BE2C (cell line): ENCODE measurements around the gene RNF223.
"Not testable (repeated sequence)": the region's sequence is repeated elsewhere in the genome, so short reads cannot be mapped to it uniquely, and the experiment has no call there.

Experiments
- DNase-seq: peaks from one replicate; pipeline ENCODE4 v3.0.0-alpha.2; 2020
- H3K27me3 ChIP-seq: fragments of 250-450 bp; sonication (Bioruptor Pico); 2 replicates; pipeline ENCODE4 v1.5.1; 2020; ENCODE audit warnings: mild to moderate bottlenecking
- H3K36me3 ChIP-seq: fragments of 250-450 bp; sonication (Bioruptor Pico); 2 replicates; pipeline ENCODE4 v1.5.1; 2020; ENCODE audit warnings: mild to moderate bottlenecking
- H3K4me1 ChIP-seq: fragments of 250-450 bp; sonication (Bioruptor Pico); 2 replicates; pipeline ENCODE4 v1.5.1; 2020
- H3K4me3 ChIP-seq: 2 replicates; pipeline ENCODE4 v1.5.1; 2011; ENCODE audit warnings: low read depth, low read length
- H3K9me3 ChIP-seq: fragments of 250-450 bp; sonication (Bioruptor Pico); 2 replicates; pipeline ENCODE4 v1.5.1; 2020
- CTCF ChIP-seq: IDR thresholded peaks from 2 replicates; pipeline ENCODE4 v1.5.1; 2012; ENCODE audit warnings: mild to moderate bottlenecking, low read depth, low read length

The RNF223 gene

GRCh38 chr1:1033731-1034438 is 40.2 kb downstream of the RNF223 start:
- DNase-seq = no peak
- TF ChIP-seq CTCF = no peak
- Histone ChIP-seq H3K36me3 (no peaks in the 10 kb centered on the region), H3K9me3 (no peaks in the 10 kb centered on the region), H3K27me3 (peaks cover 24% of the 10 kb centered on the region), H3K4me1 (no peaks in the 10 kb centered on the region; the same call in 1 of the 2 replicates), H3K4me3 (no peak overlapping the region)

- Histone ChIP-seq H3K9me3 (no peaks in the 10 kb centered on the region), H3K4me3 (peak overlapping the region; percentile 38), H3K27me3 (peaks cover 16% of the 10 kb centered on the region), H3K4me1 (no peaks in the 10 kb centered on the region), H3K36me3 (no peaks in the 10 kb centered on the region)
- peak; percentile 97 for DNase-seq
- peak; percentile 77 for TF ChIP-seq CTCF
Observed at GRCh38 chr1:1033009-1033587, 41.0 kb downstream of the RNF223 start.

GRCh38 chr1:1032424-1032823 is 41.7 kb downstream of the RNF223 start:
- H3K9me3 ChIP-seq = no peaks in the 10 kb centered on the region
- peak; percentile 73 for DNase-seq
- H3K4me1 ChIP-seq = no peaks in the 10 kb centered on the region
- H3K4me3 ChIP-seq = peak overlapping the region; percentile 38
- H3K27me3 ChIP-seq = peaks cover 16% of the 10 kb centered on the region
- TF ChIP-seq CTCF = peak; percentile 30
- no peaks in the 10 kb centered on the region for H3K36me3 ChIP-seq

GRCh38 chr1:1031659-1032235 is 42.4 kb downstream of the RNF223 start:
- peaks cover 16% of the 10 kb centered on the region for H3K27me3 ChIP-seq
- TF ChIP-seq CTCF = no peak
- no peak for DNase-seq

GRCh38 chr1:1030867-1031658 is 43.0 kb downstream of the RNF223 start:
- peaks cover 16% of the 10 kb centered on the region for H3K27me3 ChIP-seq
- not testable (repeated sequence) for H3K9me3 ChIP-seq, H3K4me1 ChIP-seq, H3K4me3 ChIP-seq, DNase-seq, H3K36me3 ChIP-seq

More at GRCh38 chr1:1031659-1032235, 42.4 kb downstream of the RNF223 start:
- no peaks in the 10 kb centered on the region for H3K4me1 ChIP-seq
- no peaks in the 10 kb centered on the region for H3K9me3 ChIP-seq
- H3K4me3 ChIP-seq = no peak overlapping the region
- no peaks in the 10 kb centered on the region for H3K36me3 ChIP-seq

GRCh38 chr1:1027791-1028190 is 46.3 kb downstream of the RNF223 start:
- Histone ChIP-seq H3K36me3 (no peaks in the 10 kb centered on the region), H3K4me1 (no peaks in the 10 kb centered on the region), H3K27me3 (no peaks in the 10 kb centered on the region; the same call in 1 of the 2 replicates), H3K9me3 (no peaks in the 10 kb centered on the region), H3K4me3 (no peak overlapping the region)
- TF ChIP-seq CTCF = no peak
- DNase-seq = no peak
